SK-N-MC (cell line): ENCODE results near the gene AURKAIP1.

Experiments used
- DNase-seq: peaks from one replicate; pipeline ENCODE4 v3.0.0-alpha.2; 2011; ENCODE audit warnings: low read depth, low spot score
- H3K27ac ChIP-seq: fragments of 200-600 bp; sonication (generic); 2 replicates; pipeline ENCODE4 v1.5.1; 2016; ENCODE audit warnings: mixed run types
- H3K36me3 ChIP-seq: fragments of 200-600 bp; sonication (generic); 2 replicates; pipeline ENCODE4 v1.6.1; 2017; ENCODE audit warnings: antibody characterized with exemption, low read length, mixed read lengths; ENCODE audit not compliant: insufficient read depth
- H3K4me3 ChIP-seq: fragments of 200-600 bp; sonication (generic); 2 replicates; pipeline ENCODE4 v1.5.1; 2016
- H3K9ac ChIP-seq: fragments of 200-600 bp; sonication (generic); 2 replicates; pipeline ENCODE4 v1.8.0; 2017; ENCODE audit warnings: mixed run types, mixed read lengths; ENCODE audit not compliant: insufficient read length
- H3K9me3 ChIP-seq: fragments of 200-600 bp; sonication (generic); 2 replicates; pipeline ENCODE4 v1.6.1; 2017; ENCODE audit warnings: low read depth, mild to moderate bottlenecking, antibody characterized with exemption, low read length, moderate library complexity, mixed read lengths
- EZH2 ChIP-seq: fragments of 200-600 bp; sonication (generic); IDR thresholded peaks from one replicate; pipeline ENCODE4 v1.6.1; 2017; ENCODE audit warnings: antibody characterized with exemption
- FOXP2 ChIP-seq: optimal IDR thresholded peaks from 2 replicates; pipeline ENCODE3; 2011; ENCODE audit warnings: mild to moderate bottlenecking, moderate library complexity; ENCODE audit not compliant: insufficient read depth; ENCODE audit errors: extremely low read length, control extremely low read depth
- POLR2AphosphoS5 ChIP-seq: IDR thresholded peaks from 2 replicates; pipeline ENCODE4 v1.6.1; 2012; ENCODE audit warnings: mild to moderate bottlenecking, low read depth, low read length, borderline replicate concordance

Gene AURKAIP1

DNA sequence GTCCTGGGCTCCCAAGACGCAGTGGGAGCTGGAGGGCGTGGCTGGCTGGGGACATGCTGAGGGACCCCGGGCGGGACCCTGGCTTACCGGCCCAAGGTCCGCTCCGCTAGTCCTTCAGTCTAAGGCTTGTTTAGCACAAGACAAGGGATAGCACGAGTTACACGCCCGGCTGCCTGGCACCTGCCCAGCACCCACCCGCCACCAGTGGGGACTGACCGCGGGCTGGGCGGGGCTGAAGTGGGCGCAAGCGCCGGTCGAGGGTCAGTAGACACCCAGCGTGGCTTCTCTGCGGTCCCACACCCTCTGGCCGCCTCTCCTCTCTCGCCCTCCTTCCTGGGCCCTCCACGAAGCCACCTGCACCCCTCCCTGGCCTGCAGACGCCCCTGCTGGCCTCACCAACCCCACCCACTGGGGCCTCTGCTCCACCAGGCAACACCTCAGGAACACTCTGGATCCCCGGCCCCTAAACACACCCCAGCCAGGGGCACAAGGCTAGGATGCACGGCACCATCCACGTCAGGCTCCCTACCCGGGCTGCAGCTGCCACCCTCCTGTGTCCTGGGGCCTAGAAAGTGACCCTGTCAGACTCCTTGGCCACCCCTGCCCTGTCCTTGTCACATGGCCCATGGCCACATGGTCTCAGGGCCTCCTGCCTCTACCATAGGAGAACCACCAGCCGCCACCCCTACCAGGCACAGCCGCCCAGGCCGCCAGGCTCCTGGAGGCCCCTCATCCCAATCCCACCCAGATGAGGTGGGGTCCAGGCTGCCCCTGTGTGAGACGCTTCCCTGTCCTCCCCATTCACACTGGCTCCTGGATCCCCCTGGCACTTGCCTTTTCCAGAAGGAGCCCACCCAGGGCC is 37.8 kb downstream of the AURKAIP1 start:
- Histone ChIP-seq H3K9ac (no peak overlapping the region), H3K9me3 (no peaks in the 10 kb centered on the region), H3K36me3 (peaks cover 3% of the 10 kb centered on the region; the same call in 1 of the 2 replicates), H3K27ac (no peak overlapping the region), H3K4me3 (no peak overlapping the region)
- TF ChIP-seq FOXP2 (no peak), POLR2AphosphoS5 (no peak), EZH2 (no peak)
- no peak for DNase-seq

DNA sequence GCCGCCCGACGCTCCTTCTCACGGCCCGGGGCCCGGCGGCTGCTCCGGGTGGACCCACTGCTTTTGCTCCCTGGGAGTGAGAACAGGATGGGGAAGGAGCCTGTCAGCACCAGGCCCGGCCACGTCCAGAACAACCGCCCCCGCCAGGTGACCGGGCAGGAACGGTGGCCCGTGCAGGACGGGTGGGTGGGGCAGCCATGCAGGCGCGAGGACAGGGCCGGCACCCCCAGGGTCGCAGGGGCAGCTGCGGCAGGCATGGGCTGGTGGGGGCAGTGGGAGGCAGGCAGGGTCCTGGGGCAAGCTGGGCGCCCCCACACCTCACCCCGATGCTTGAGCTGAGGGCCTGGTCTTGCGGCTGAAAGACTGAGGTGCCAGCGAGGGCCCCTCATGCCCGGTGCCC is 38.6 kb downstream of the AURKAIP1 start:
- no peak overlapping the region for H3K4me3 ChIP-seq
- no peak overlapping the region for H3K9ac ChIP-seq
- no peak for TF ChIP-seq POLR2AphosphoS5
- no peak for TF ChIP-seq FOXP2
- no peak for TF ChIP-seq EZH2
- H3K27ac ChIP-seq, result no peak overlapping the region
- no peak for DNase-seq
- H3K9me3 ChIP-seq, result no peaks in the 10 kb centered on the region
- peaks cover 3% of the 10 kb centered on the region; the same call in 1 of the 2 replicates for H3K36me3 ChIP-seq

DNA sequence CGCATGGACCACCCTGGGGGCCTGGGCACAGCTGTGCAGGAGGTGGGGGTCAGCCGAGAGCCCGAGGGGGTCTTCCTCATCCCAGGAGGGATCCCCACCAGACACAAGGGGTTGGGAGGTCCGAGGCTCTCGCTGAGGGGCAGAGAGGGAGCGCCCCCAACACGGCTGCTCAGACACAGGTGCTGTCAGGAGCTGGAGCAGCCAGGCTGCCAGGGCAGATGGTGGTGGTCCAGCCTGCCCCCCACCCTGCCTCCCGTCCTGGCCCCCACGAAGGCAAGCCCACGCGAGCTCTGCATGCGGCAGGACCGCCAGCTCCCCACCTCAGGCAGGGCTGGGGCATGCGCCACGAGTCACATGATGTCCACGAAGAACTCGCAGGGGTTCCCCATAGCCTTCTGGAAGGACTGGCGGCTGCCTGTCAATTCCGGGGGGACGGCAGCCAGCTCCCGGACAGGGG is 39.2 kb downstream of the AURKAIP1 start:
- H3K4me3 ChIP-seq, result no peak overlapping the region
- TF ChIP-seq EZH2, result no peak
- 0 out of 2 replicates have a peak, but pooled peaks have one; percentile 6 for TF ChIP-seq POLR2AphosphoS5
- no peak for TF ChIP-seq FOXP2
- DNase-seq, result no peak
- H3K9ac ChIP-seq, result no peak overlapping the region
- H3K27ac ChIP-seq, result no peak overlapping the region
- no peaks in the 10 kb centered on the region for H3K9me3 ChIP-seq
- peaks cover 3% of the 10 kb centered on the region; the same call in 1 of the 2 replicates for H3K36me3 ChIP-seq

DNA sequence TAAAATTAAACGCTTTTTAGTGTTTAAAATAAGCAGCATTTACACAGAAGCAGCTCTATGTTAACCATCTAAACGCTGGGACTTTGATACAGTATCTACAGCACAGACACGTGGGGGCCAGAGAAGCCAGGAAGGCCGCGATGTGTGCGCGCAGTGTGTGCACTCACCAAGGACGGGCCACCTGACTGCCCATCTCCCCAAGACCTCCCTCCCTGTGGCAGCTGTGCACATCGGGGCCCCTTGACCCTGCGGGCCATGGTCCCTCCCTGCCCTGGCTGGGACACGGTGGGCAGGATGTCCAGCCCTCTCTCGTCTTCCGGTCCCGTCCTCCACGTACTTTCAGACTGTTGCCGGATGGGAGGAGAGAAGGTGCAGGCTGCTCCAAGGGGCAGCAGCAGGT is 39.7 kb downstream of the AURKAIP1 start:
- no peak for DNase-seq
- Histone ChIP-seq H3K4me3 (no peak overlapping the region), H3K27ac (no peak overlapping the region), H3K9ac (no peak overlapping the region), H3K9me3 (no peaks in the 10 kb centered on the region), H3K36me3 (peaks cover 3% of the 10 kb centered on the region; the same call in 1 of the 2 replicates)
- TF ChIP-seq EZH2 (no peak), FOXP2 (no peak), POLR2AphosphoS5 (no peak)

DNA sequence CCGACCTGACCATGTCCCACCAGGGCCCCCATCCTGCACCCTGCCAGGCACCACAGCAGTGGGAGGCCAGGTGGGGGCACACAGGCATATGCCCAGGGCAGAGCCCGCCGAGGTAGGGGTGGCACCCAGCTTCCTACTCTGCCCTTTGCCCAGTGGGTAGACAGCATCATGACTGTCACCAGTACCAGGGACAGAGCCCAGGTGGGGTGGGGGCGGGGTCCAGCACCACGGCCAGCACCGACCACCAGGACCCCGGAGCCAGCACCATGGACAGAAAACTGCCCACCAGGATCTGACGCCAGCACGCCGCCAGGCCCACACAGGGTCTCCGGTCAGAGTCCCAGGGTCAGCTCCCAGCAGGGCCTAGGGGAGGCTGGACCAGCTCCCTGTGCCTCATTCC is 40.2 kb downstream of the AURKAIP1 start:
- H3K27ac ChIP-seq, result no peak overlapping the region
- TF ChIP-seq POLR2AphosphoS5 (no peak), FOXP2 (no peak), EZH2 (no peak)
- H3K9ac ChIP-seq, result no peak overlapping the region
- no peak overlapping the region for H3K4me3 ChIP-seq
- no peak for DNase-seq
- peaks cover 3% of the 10 kb centered on the region; the same call in 1 of the 2 replicates for H3K36me3 ChIP-seq
- no peaks in the 10 kb centered on the region for H3K9me3 ChIP-seq

DNA sequence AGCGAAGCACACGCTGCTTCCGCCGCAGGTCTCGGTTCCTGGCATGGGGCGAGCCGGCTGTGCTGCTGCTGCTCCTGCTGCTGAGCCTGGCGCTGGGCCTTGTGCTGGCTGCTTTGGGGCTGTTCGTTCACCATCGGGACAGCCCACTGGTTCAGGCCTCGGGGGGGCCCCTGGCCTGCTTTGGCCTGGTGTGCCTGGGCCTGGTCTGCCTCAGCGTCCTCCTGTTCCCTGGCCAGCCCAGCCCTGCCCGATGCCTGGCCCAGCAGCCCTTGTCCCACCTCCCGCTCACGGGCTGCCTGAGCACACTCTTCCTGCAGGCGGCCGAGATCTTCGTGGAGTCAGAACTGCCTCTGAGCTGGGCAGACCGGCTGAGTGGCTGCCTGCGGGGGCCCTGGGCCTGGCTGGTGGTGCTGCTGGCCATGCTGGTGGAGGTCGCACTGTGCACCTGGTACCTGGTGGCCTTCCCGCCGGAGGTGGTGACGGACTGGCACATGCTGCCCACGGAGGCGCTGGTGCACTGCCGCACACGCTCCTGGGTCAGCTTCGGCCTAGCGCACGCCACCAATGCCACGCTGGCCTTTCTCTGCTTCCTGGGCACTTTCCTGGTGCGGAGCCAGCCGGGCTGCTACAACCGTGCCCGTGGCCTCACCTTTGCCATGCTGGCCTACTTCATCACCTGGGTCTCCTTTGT is 41.3 kb downstream of the AURKAIP1 start:
- no peak overlapping the region for H3K27ac ChIP-seq
- H3K9me3 ChIP-seq, result no peaks in the 10 kb centered on the region
- H3K36me3 ChIP-seq, result peaks cover 3% of the 10 kb centered on the region; the same call in 1 of the 2 replicates
- DNase-seq, result no peak
- no peak overlapping the region for H3K4me3 ChIP-seq
- TF ChIP-seq FOXP2 (no peak), POLR2AphosphoS5 (no peak; the same call in 1 of the 2 replicates), EZH2 (no peak)
- no peak overlapping the region for H3K9ac ChIP-seq

DNA sequence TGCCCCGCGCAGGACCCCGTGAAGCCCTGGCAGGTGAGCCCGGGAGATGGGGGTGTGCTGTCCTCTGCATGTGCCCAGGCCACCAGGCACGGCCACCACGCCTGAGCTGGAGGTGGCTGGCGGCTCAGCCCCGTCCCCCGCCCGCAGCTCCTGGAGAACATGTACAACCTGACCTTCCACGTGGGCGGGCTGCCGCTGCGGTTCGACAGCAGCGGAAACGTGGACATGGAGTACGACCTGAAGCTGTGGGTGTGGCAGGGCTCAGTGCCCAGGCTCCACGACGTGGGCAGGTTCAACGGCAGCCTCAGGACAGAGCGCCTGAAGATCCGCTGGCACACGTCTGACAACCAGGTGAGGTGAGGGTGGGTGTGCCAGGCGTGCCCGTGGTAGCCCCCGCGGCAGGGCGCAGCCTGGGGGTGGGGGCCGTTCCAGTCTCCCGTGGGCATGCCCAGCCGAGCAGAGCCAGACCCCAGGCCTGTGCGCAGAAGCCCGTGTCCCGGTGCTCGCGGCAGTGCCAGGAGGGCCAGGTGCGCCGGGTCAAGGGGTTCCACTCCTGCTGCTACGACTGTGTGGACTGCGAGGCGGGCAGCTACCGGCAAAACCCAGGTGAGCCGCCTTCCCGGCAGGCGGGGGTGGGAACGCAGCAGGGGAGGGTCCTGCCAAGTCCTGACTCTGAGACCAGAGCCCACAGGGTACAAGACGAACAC is 42.1 kb downstream of the AURKAIP1 start:
- H3K36me3 ChIP-seq, result peaks cover 3% of the 10 kb centered on the region; the same call in 1 of the 2 replicates
- no peak overlapping the region for H3K9ac ChIP-seq
- TF ChIP-seq FOXP2, result no peak
- no peak for TF ChIP-seq EZH2
- no peak for TF ChIP-seq POLR2AphosphoS5
- no peak overlapping the region for H3K27ac ChIP-seq
- DNase-seq, result no peak
- no peak overlapping the region for H3K4me3 ChIP-seq
- no peaks in the 10 kb centered on the region for H3K9me3 ChIP-seq
